ENCODE measurements around the gene C1orf159.
"Not testable (repeated sequence)": the region's sequence is repeated elsewhere in the genome, so short reads cannot be mapped to it uniquely, and the experiment has no call there.

- TF ChIP-seq CTCF (tag by site-specific recombination; IDR thresholded peaks at IDR 0.05); ZNF10 (tag by site-specific recombination; IDR thresholded peaks at IDR 0.05); REST (tag by site-specific recombination; IDR thresholded peaks at IDR 0.05); ZNF341 (tag by site-specific recombination; IDR thresholded peaks at IDR 0.05; ENCODE audit: low read depth); ZNF549 (tag by site-specific recombination; IDR thresholded peaks at IDR 0.05); ZBTB49 (tag by site-specific recombination; IDR thresholded peaks at IDR 0.05; ENCODE audit: low read depth); ZBTB20 (tag by site-specific recombination; IDR thresholded peaks at IDR 0.05); ZNF214 (tag by site-specific recombination; IDR thresholded peaks at IDR 0.05; ENCODE audit: borderline replicate concordance); ZNF239 (tag by site-specific recombination; IDR thresholded peaks at IDR 0.05): not testable (repeated sequence)
Observed at GRCh38 chr1:1096136-1096535, 19.8 kb downstream of the C1orf159 start.
